PC-9 (cell line): ENCODE results near the gene MARK1. TPM values are rescaled to one million over a fixed set of nuclear protein-coding genes. Genes with fewer than 3 reads are reported as not detected.

Source experiments
- BruUV-seq: library from RNA; stranded (reverse); fragments of 400-500 nt; replicated peaks from 2 replicates; lab custom pipeline; 2021; lab: Mats Ljungman, UMichigan
- CTCF ChIA-PET: fragments of 300-600 bp; sonication (Branson Sonifier 250); formaldehyde crosslinking; loops from one replicate; lab custom pipeline; 2022; ENCODE audit warnings: antibody characterized with exemption; lab: Charles Lee
- POLR2A ChIA-PET: fragments of 300-600 bp; sonication (Branson Sonifier 250); formaldehyde crosslinking; loops from one replicate; lab custom pipeline; 2022; ENCODE audit warnings: antibody characterized with exemption; ENCODE audit not compliant: unreplicated experiment; lab: Charles Lee
- DNase-seq, 2 experiments: peaks; one replicate each; pipeline versions ENCODE4 v3.0.0 to v3.0.0-alpha.2; 2015 to 2022; ENCODE audit warnings: mixed read lengths in 1 of 2
- H2AFZ ChIP-seq: fragments of 200-600 bp; sonication (generic); 2 replicates; pipeline ENCODE4 v1.8.1; 2017; ENCODE audit warnings: antibody characterized with exemption
- H3F3A ChIP-seq: fragments of 200-600 bp; sonication (generic); 2 replicates; pipeline ENCODE4 v1.8.1; 2017; ENCODE audit warnings: antibody characterized with exemption, mild to moderate bottlenecking, low read depth; ENCODE audit not compliant: insufficient read depth
- H3K27ac ChIP-seq: fragments of 200-600 bp; sonication (generic); 2 replicates; pipeline ENCODE4 v1.6.1; 2016; ENCODE audit warnings: mixed run types
- H3K27me3 ChIP-seq: fragments of 200-600 bp; sonication (generic); 2 replicates; pipeline ENCODE4 v1.6.1; 2016; ENCODE audit warnings: low read depth, mixed run types; ENCODE audit not compliant: insufficient read depth
- H3K36me3 ChIP-seq: fragments of 200-600 bp; sonication (generic); 2 replicates; pipeline ENCODE4 v1.6.1; 2016; ENCODE audit warnings: low read depth, mixed run types
- H3K4me1 ChIP-seq: fragments of 200-600 bp; sonication (generic); replicated peaks from 2 replicates; pipeline ENCODE4 v1.6.1; 2016; ENCODE audit warnings: mixed run types; ENCODE audit not compliant: insufficient read depth
- H3K4me2 ChIP-seq: fragments of 200-600 bp; sonication (generic); 2 replicates; pipeline ENCODE4 v1.6.1; 2017; ENCODE audit warnings: mixed run types
- H3K4me3 ChIP-seq: fragments of 200-600 bp; sonication (generic); 2 replicates; pipeline ENCODE4 v1.6.1; 2016; ENCODE audit warnings: mixed run types
- H3K79me2 ChIP-seq: fragments of 200-600 bp; sonication (generic); 2 replicates; pipeline ENCODE4 v1.6.1; 2017; ENCODE audit warnings: low read depth, mixed run types
- H3K9me2 ChIP-seq: fragments of 200-600 bp; sonication (generic); 2 replicates; pipeline ENCODE4 v1.8.1; 2017; ENCODE audit warnings: mild to moderate bottlenecking; ENCODE audit not compliant: insufficient read depth
- H3K9me3 ChIP-seq: fragments of 200-600 bp; sonication (generic); 2 replicates; pipeline ENCODE4 v1.8.1; 2016; ENCODE audit warnings: low read depth; ENCODE audit not compliant: insufficient read depth
- H4K20me1 ChIP-seq: fragments of 200-600 bp; sonication (generic); 2 replicates; pipeline ENCODE4 v1.8.1; 2017; ENCODE audit not compliant: insufficient read depth
- EZH2 ChIP-seq: fragments of 200-600 bp; sonication (generic); IDR thresholded peaks from 2 replicates; pipeline ENCODE4 v1.8.0; 2017; ENCODE audit warnings: antibody characterized with exemption, low read depth
- intact Hi-C: fragments of 100-400 bp; cut with micrococcal nuclease; formaldehyde crosslinking; loops from one replicate; pipeline ENCODE4 v1.10.0; 2022; ENCODE audit not compliant: unreplicated experiment
- total RNA-seq: library from RNA; stranded (reverse); gene quantifications from 2 replicates; pipeline ENCODE4 v1.2.3, GENCODE V29; 2021
- TF ChIP-seq, protein P1 (sequence below): fragments of 200-600 bp; sonication (generic); conservative IDR thresholded peaks from 2 replicates; pipeline ENCODE4 v1.6.1; 2017; ENCODE audit warnings: mixed run types, antibody characterized with exemption, mild to moderate bottlenecking, moderate library complexity

The MARK1 gene
- total RNA-seq, 1 experiment from 2014 or later: 1.9 TPM

DNA sequence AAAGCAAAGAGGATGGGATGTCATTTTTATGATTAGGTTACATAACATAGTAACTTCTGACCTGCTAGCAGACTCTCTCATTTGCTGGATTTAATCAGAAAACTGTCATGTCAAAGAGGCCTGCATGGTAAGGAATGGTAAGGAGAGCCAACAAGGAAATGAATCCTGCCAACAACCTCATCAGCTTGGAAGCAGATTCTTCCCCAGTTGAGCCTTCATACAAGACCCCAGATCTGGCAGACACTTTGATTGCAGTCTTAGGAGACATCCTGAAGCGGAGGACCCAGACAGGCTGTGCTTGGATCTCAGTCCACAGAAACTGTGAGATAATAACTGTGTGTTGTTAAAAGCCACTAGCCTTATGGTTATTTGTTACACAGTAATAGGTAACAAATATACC lies 27.6 kb upstream of the MARK1 start:
- TF ChIP-seq EZH2: no peak
- TF ChIP-seq, protein P1, sequence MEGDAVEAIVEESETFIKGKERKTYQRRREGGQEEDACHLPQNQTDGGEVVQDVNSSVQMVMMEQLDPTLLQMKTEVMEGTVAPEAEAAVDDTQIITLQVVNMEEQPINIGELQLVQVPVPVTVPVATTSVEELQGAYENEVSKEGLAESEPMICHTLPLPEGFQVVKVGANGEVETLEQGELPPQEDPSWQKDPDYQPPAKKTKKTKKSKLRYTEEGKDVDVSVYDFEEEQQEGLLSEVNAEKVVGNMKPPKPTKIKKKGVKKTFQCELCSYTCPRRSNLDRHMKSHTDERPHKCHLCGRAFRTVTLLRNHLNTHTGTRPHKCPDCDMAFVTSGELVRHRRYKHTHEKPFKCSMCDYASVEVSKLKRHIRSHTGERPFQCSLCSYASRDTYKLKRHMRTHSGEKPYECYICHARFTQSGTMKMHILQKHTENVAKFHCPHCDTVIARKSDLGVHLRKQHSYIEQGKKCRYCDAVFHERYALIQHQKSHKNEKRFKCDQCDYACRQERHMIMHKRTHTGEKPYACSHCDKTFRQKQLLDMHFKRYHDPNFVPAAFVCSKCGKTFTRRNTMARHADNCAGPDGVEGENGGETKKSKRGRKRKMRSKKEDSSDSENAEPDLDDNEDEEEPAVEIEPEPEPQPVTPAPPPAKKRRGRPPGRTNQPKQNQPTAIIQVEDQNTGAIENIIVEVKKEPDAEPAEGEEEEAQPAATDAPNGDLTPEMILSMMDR: no peak
- Histone ChIP-seq H2AFZ (no peak overlapping the region), H3K27ac (no peak overlapping the region), H3K4me3 (no peak overlapping the region), H3F3A (no peaks in the 10 kb centered on the region), H3K9me2 (no peaks in the 10 kb centered on the region), H3K9me3 (no peaks in the 10 kb centered on the region), H3K79me2 (no peaks in the 10 kb centered on the region), H3K4me1 (no peaks in the 10 kb centered on the region; the same call in 1 of the 2 replicates), H3K27me3 (no peaks in the 10 kb centered on the region), H3K36me3 (no peaks in the 10 kb centered on the region), H3K4me2 (no peak overlapping the region), H4K20me1 (no peaks in the 10 kb centered on the region)
- DNase-seq: no peak
- CTCF ChIA-PET: no interaction called here
- POLR2A ChIA-PET: no interaction called here
- intact Hi-C loops: no loop called here
- no TSS peak for BruUV-seq

- Histone ChIP-seq H3K4me2 (no peak overlapping the region), H3K4me1 (no peaks in the 10 kb centered on the region), H3K27me3 (no peaks in the 10 kb centered on the region), H3K9me3 (no peaks in the 10 kb centered on the region), H3F3A (no peaks in the 10 kb centered on the region), H2AFZ (no peak overlapping the region), H3K36me3 (no peaks in the 10 kb centered on the region), H3K9me2 (no peaks in the 10 kb centered on the region), H3K27ac (no peak overlapping the region), H3K79me2 (no peaks in the 10 kb centered on the region), H4K20me1 (no peaks in the 10 kb centered on the region), H3K4me3 (no peak overlapping the region)
- no peak for TF ChIP-seq EZH2
- TF ChIP-seq, protein P1: no peak
- CTCF ChIA-PET: no interaction called here
- intact Hi-C loops: no loop called here
- POLR2A ChIA-PET: no interaction called here
- no peak for DNase-seq
- no TSS peak for BruUV-seq
Observed at GRCh38 chr1:220504329-220504728, 23.6 kb upstream of the MARK1 start.

DNA sequence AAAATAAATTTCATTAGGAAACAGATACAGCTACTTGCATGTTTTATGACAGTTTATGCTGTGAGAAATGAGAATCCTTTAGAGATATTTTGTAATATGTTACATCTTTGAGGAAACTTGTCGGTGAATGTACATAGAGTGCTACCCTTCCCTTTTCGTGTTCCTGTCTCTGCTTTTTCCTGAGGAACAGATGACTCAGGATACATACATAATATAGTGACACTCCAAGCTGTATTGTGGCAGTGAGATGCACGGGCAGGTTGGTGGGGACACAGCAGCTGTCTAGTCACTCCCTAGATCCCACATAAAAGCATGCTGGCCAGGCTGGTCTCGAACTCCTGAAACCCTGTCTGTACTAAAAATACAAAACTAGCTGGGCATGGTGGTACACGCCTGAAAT lies 20.9 kb upstream of the MARK1 start:
- CTCF ChIA-PET: no interaction called here
- BruUV-seq: no TSS peak
- H3K79me2 ChIP-seq: no peaks in the 10 kb centered on the region
- intact Hi-C loops: no loop called here
- no peaks in the 10 kb centered on the region for H3K36me3 ChIP-seq
- no peak overlapping the region for H3K4me2 ChIP-seq
- H3K4me3 ChIP-seq: no peak overlapping the region
- no peak overlapping the region for H3K27ac ChIP-seq
- no peaks in the 10 kb centered on the region for H3K9me3 ChIP-seq
- H2AFZ ChIP-seq: no peak overlapping the region
- POLR2A ChIA-PET: no interaction called here
- DNase-seq: no peak
- peaks cover 11% of the 10 kb centered on the region for H3K4me1 ChIP-seq
- no peaks in the 10 kb centered on the region for H3K9me2 ChIP-seq
- no peaks in the 10 kb centered on the region for H4K20me1 ChIP-seq
- no peaks in the 10 kb centered on the region for H3K27me3 ChIP-seq
- no peak for TF ChIP-seq EZH2
- TF ChIP-seq, protein P1: no peak
- no peaks in the 10 kb centered on the region; the same call in 1 of the 2 replicates for H3F3A ChIP-seq
